GM21381 (cell line): ENCODE measurements around the gene GPA33.
A peak's percentile ranks its signal among the peaks of the same experiment; 100 is the strongest.

Experiments used
- ATAC-seq: cut with Tn5 transposase; IDR thresholded peaks from one replicate; pipeline ENCODE4 v1.9.1; 2021; ENCODE audit warnings: mild to moderate bottlenecking, moderate library complexity; ENCODE audit not compliant: unreplicated experiment

Gene GPA33

DNA sequence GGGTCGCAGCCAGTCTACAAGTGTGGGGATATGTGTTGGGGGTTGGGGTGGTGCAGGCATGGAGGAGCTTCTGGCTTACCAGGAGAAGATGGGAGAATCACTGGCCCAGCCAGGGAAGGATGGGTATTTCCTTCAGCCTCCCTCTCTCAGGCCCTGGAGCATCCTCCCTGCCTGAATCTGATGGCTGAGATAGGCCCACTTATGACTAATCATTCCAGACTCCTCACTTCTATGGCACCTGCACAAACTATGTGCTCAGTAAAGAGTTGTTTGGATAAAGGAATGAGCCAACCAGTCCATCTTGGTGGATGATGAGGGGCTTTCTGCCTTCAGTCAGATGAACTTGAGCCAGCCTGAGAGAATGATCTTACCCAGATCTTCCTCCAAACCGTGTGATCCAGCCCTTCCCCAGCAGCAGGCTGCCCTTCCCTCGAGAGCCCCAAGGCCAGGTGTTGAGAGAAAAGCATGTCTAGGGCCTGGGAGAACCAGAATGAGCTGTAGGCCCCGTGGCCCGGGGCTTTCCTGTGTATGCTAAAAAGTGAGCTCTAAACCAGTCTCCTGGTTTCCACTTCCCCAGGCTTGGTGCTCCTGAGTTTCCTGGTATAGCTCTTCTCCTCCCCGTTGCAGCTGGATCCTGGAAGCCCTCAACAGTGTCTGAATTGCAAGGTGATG is 1.3 kb downstream of the GPA33 start:
- ATAC-seq: no peak

DNA sequence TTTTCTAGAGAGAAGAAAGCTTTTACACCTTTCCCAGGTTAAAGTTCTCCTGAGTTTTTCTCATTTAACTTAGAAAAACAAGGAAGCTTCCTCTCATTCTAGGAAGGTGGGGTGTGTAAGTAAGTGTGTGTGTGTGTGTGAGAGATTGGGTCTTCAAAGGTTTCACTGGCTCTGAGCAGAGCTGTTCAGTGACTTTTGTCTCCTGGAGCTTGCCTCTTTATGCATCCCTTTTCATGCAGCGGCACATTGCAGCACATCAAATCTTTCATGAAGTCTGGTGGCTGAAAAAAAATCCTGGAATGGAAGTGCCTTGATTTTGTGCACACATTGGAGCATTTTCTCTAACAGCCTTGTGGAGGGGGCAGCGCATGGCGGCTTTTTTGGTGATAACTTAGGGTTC is 3.4 kb downstream of the GPA33 start:
- ATAC-seq: no peak

DNA sequence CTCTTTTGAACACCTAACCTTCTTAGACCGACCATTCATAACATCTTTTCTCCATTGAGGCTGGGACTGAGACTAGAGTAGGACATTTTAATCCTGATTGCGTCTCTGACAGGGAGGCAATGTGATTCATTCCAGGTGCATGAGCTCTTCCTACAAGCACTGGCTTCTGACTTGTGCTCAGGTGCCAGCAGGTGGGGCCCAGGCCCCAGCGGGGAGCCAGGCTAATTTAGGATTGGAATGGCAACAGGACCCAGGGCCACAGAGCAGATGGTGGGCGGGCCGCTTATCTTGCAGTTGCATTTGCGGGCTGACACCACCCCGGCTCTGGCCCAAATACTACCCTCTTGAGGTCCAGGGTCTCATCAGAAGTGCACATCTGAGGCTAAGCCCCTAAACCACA is 4.1 kb downstream of the GPA33 start:
- no peak for ATAC-seq

DNA sequence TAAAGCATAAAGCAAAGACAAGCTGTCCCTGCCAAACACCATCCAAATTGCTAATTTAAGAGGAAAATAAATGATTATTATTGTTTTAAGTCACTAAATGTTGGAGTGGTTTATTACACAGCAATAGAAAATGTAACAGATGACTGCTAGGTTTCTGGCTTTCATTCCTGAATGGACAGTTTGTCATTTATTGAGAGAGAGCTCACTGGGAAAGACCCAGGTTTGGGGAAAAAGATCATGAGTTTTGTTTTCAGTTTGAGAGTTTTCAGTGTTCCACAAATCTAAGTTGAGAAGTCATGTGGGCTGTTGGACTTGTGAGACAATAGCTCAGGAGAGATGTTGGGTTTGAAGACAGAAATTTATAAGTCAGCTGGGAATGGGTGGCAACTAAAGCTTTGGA is 5.4 kb downstream of the GPA33 start:
- no peak for ATAC-seq

DNA sequence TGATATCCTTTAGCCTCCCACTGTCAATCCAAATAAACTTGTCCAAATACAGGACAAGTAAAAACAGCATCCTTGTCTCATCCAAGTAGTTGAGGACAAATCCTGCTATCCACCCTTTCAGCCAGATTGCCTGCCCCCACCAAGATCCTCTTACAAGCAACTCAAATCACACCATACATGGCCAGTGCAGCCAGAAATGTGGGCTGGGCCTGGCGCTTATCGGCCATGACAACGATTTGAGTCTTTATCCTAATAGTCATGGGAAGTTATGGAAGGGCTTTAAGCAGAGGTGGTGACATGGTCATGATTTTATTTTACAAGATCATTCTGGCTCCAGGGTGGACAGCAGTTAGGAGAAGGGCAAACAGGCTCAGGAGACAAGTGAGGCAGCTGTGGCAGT is 6.3 kb downstream of the GPA33 start:
- ATAC-seq: no peak

DNA sequence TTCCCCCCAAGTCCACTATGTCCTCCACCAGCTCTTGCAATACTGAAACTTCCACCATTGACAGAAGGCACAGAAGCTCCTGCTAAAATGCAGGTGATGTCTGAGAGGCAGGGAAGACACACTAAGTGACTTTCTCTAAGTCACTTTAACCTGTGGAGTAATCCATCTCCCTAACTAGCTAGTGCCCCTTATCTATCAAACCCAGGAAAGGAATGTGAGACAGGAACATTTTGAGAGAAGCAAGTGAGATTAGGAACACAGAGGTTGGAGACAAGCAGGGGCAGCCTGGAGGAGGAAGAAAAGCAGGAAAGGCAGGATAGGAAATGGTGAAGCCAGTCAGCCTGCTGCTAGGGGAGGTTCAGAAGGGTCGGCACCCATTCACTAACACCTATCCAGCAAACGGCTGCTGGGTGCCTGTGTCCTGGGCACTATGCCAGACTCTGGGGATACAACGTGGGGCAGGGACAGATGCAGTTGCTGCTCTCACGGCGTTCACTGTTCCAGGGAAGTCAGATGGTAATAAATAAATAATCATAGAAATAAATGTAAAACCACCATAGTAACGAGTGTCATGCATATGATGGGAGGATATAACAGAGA is 7.0 kb downstream of the GPA33 start:
- no peak for ATAC-seq

DNA sequence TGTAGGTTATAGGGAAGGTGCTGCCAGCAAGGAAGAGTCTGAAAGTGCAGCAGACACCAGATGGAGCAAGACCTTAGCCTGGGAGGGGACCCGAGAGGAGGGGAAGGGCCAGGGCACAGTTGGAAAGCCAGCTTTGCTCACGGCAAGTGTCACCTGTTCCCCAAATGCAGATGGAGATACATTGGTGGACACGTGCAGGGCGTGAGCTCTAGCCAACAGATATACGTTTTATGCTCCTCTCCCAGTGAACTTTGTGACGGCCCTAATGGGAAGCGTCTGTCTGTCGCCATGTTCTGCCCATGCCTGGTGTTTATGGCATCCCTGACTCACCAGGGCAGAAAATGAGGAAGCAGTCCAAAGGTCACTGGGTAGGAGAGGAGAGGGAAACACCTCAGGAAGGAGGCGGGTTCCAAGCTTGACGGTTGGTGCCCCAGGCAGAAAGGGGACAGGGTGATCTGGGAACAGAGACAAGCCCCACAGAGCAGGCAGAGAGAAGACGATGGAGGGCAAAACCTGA is 7.6 kb downstream of the GPA33 start:
- ATAC-seq: no peak

DNA sequence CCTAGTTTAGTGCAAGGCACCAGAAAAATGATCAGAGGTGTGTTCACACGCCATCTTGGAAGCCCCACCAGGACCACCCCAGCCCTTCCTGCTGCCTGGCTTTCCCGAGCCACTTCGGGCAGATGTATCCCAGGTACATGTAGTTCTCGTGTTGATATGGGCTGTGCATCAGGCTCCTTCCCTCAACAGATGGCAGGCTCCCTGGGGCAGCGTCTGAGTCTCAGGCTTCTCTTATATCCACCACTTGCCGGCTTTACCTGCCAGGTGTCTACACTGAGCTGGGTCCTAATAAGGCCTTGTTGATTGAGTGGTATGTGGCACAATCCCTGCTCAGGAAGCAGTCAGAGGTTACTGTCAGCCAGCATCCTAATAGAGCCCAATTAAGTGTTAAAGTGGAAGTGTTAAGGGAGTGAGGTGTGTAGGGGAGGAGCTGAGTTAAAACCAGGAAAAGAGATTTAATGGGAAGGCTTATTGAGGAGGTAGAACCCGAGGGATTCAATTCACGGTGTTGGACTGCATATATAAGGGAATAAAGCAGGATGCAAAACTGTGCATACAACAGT is 8.5 kb downstream of the GPA33 start:
- no peak for ATAC-seq

DNA sequence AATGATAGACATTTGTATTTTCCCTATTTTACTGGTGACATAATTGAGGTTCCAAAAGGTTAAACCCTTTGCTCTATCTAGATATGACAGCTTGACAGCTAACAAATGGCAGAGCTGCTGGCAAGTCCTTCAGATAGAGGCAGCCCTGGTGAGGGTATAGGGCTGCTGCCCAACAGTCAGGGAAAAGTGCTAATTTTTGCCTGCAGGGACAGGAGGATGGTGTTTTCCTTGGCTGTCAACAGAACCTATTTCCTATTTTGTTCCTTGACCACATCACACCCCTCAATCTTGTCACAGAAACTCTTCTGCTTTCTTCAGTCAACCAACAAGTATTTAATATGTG is 12.3 kb downstream of the GPA33 start:
- no peak for ATAC-seq

DNA sequence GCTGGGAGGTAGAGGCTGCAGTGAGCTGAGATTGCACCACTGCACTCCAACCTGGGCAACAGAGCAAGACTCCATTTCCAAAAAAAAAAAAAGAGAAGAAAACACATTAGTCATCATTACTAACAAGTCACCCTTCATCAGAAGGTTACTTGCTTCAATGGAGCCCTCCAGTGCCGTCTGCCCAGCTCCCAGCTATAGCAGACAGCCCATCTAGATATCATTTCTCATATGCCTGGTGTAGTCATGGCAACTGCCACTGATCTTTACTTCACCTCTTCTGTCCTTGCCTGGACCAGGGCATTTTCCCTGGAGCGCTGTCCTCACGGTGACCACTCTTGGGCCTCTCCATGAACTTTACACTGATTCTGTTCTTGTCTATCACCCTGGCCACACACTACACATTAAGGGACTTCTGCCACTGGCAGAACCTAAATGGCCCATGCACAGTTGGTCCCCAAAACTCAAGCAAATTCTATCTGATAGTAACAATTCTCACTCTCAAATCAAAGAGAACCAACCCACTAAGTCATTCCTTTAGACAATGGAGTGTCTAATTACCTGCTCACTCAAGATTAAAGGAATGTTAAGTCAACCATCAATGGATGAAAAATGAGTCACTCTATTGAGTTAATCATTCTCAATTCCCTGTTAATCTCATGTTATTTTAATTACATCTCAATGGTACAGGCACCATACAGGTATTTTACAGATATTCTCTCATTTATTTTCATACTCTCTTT is 12.9 kb downstream of the GPA33 start:
- no peak for ATAC-seq

DNA sequence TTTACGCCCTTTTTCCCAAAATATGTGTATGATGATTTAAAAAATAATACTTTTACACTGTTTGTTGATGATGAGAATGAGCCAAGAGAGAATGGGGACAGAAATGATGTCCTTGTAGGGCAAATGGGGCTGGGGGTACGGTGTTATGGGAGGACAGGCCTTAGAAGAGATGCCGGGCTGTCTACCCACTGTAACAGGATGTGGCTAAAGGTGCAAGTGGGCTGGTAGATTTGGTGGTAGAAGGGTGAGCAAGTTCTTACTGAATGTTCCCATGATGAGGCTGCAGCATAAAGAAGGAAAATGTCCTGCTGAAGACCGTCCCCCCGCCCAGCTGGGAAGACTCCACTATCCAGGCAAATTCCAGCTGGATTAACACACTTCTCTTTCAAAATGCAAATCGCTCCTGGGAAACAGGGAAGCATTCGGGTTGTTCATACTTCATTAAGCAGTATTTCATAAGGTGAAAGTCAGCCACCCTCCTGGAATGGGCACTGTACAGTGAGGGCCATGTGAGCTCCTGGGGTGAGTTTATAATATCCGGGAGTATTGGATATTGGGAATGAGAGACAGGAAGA is 14.0 kb downstream of the GPA33 start:
- ATAC-seq: no peak

DNA sequence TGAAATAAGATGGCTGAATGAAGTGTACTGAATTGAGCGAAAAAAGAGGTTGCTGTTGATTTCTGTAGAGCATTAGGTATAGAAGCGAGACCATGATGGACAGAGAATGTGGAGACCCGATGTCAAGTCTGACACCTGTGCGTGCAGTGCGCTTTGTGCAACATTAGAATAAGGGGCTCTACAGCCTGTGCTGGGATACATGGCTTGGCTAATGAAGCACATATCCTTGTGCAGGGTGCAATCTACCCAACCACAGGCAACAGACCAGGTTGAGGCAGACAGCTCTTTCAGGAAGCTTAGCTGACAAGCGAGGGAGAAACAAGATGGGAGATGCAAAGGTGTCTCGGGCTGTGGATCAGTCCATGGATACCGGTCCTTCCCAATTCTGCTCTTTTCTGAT is 18.9 kb downstream of the GPA33 start:
- no peak for ATAC-seq

DNA sequence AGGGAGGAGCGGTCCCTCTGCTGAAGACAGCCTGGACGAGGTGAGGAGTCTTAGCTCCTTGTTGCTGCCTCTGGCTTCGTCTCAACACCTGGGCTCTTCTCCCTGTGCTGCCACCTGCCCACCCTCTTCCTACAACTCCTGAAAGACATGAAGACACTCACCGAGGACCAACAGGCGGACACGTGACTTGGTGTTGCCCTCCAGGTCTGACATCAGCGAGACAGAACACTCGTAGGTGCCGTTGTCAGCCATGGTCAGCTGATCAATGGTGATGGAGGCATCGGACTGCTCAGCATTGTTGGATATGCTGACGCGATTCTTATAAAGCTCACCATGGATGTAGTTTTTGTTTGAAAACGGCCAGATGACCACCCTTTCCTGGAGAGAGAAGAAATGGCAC is 21.4 kb downstream of the GPA33 start:
- ATAC-seq: no peak

DNA sequence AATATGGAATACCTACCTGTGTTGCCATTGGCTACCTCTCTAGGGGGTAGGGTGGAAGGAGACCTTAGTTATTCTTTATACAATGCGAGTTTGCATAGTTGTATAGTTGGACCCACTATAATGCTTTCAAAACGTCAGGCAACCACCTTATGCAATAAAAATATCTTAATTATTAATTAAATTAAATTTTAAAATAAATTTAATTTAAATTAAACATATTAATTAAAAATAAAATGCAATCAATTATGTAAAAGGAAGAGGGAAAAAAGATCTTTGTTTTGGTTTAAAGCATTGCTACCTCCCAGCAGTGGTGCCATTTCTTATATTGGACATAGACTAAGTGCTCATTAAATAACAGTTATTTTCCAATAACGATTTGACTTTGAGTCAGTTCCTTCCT is 22.3 kb downstream of the GPA33 start:
- no peak for ATAC-seq

DNA sequence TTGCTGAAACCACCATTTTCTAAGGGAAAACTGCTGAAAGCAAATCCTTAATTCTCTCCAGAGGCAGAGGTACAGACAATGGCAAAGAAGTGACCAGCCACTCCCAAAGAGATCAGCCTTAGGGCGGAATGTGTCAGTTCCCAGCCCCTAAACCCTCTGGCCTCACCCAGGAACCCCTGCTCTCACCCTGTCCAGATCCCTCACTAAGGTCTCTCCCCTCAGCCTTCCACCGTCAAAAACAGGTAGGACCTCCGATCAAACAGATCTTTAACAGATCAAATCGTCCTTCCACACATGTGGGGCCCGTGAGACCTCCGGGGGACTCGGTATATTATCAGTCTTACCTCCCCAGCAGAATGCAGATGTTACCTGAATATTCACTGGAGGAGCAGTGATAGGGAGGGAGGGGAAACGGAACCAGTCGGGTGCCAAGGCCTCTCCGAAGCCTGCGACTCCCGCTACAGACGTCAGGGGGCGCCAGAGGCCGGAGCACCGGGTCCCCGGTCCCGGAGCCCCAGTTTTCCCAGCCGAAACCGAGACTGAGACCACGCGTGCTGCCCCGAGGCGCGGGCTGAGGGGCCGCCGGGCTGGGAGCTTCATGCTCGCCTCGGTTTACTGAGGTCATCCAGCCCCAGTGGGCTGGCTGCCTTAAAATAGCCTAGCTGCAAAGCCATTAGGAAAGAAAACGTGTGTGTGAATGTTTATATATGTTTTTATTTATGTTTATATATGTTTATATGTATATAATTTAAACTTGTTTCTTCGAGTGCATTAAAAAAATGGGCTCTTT is 23.6 kb downstream of the GPA33 start:
- peak; percentile 77 for ATAC-seq

DNA sequence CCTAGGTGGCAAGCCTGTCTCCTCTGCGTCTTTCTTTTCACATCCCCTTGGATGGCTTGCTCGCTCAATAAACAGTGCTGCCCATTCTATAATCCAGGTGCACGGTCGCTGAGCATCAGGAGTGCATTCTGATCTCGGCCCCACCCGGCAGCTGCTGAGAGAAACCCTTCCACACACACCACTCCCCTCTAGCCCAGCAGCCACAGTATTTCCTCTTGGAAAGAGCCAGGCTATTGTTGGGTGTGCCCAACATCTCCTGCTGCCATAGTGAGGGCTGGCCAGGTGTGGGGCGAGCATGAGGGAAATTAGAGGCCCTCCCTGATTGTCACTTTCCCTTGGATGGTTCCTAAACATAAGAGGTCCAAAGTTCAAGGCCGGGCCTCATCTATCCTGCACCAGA is 24.7 kb downstream of the GPA33 start:
- no peak for ATAC-seq

DNA sequence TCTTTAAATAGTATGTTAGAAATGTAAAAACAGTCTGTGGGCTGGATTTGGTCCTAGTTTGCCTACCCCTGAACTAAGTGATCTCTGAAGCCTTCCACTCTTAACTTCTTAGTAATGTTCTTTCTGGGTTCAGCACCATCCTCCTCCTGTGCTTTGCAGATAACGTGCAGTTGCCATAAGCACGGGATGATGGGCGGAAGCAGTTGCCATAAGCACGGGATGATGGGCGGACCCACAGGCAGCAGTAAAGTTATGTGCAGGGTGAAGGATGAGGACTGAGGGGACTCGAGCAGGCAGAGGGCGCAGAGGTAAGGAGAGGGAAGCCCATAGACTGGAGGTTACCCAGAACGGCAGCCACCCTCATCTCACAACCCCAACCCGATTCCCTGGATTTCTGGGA is 25.6 kb downstream of the GPA33 start:
- ATAC-seq: no peak

DNA sequence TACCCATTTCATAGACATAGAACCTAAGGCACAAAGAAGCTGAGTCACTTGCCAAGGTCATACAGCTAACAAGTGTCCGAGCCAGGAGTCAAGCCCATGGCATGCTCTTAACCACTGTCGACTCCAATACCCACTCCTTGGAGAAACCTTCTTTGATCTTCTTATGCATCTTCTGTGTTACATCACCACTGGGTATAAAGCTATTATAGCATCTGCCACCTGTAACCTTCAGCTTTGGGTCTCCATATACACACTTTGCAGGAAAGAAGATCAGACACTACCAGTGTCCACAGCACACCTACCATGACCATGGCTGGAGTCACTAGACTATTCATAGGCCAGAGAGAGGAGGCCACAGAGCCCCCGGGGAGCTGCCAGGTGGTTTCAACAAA is 29.1 kb downstream of the GPA33 start:
- no peak for ATAC-seq

DNA sequence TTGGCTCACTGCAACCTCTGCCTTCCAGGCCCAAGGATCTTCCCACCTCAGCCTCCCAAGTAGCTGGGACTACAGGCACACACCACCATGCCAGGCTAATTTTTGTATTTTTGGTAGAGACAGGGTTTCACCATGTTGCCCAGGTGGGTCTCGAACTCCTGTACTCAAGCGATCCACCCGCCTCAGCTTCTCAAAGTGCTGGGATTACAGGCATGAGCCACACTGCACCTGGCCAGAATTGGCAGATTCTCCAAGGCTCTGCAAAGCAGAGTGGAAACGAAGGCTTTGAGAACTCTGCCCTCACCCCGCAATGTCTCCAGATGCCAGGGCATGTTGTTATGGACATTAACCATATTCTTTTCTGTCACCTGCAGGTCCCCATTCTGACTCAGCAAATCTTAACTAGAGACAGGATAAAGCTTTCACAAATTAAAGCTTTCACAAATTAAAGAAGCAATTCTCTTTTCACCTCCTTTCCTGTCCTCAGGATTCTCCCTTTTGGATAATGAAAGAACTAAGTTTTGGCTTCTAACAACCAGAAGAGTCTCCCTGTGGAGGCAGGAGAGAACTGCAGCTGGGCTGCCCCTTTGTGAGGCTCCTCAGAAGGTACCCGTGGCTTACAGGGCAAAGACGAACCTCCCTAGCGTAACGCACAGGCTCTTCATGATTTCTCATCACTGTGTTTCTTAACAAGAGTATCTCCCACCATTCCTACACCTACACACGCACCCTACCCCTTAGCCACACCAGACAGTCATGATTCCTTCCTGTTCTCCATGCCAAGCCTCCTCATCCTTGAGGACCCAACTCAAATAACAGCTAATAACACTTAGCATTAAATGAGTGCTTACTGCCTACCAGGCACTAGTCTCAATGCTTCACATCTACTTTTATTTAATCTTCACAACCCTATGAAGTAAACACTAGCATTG is 29.8 kb downstream of the GPA33 start:
- no peak for ATAC-seq

DNA sequence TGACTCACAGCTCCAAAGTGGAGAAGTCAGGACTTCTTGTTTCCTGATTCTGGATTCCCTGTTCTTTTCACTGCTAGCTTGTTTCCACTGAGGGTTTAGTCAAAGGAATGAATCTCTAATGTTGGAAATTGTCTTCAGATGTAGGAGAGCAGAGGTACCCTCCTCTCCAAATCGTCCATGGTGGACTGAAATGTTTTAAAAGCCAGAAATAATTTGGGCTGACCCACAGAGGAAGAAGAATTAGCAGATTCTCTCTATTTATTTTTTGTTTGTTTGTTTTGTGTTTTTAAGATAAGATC is 30.4 kb downstream of the GPA33 start:
- no peak for ATAC-seq
